Glutamatergic neuron (in vitro differentiated cells): ENCODE data around the gene KIAA1217. TPM values are rescaled to one million over a fixed set of nuclear protein-coding genes. Genes with fewer than 3 reads are reported as not detected.

Source experiments
- DNase-seq: peaks from one replicate; pipeline ENCODE4 v3.0.0; 2022
- H3K27ac Mint-ChIP-seq: one replicate; pipeline ENCODE4 v1.8.0; 2020; ENCODE audit warnings: mild to moderate bottlenecking, mixed read lengths, inconsistent platforms; ENCODE audit not compliant: unreplicated experiment
- H3K27me3 Mint-ChIP-seq: one replicate; pipeline ENCODE4 v1.8.0; 2020; ENCODE audit warnings: mild to moderate bottlenecking, moderate library complexity, mixed read lengths, inconsistent platforms; ENCODE audit not compliant: unreplicated experiment
- H3K36me3 Mint-ChIP-seq: one replicate; pipeline ENCODE4 v1.8.0; 2020; ENCODE audit warnings: mild to moderate bottlenecking, mixed read lengths, inconsistent platforms; ENCODE audit not compliant: unreplicated experiment
- H3K4me1 Mint-ChIP-seq: one replicate; pipeline ENCODE4 v1.8.0; 2020; ENCODE audit warnings: mild to moderate bottlenecking, low read depth, mixed read lengths, inconsistent platforms; ENCODE audit not compliant: unreplicated experiment
- H3K4me3 Mint-ChIP-seq: one replicate; pipeline ENCODE4 v1.8.0; 2020; ENCODE audit warnings: mild to moderate bottlenecking, mixed read lengths, inconsistent platforms; ENCODE audit not compliant: unreplicated experiment
- H3K9me3 Mint-ChIP-seq: one replicate; pipeline ENCODE4 v1.8.0; 2020; ENCODE audit warnings: mild to moderate bottlenecking, moderate library complexity, mixed read lengths, inconsistent platforms; ENCODE audit not compliant: unreplicated experiment
- total RNA-seq: library from RNA; stranded (reverse); fragmentation: NEBNext Ultra II Directional; extraction: Animal tissue kit (Norgen Biotek cat#: 25700); gene quantifications from one replicate; pipeline ENCODE4 v1.2.1, GENCODE V29; 2021; ENCODE audit not compliant: unreplicated experiment
- TF ChIP-seq, protein P1 (sequence below): fragments of 200-600 bp; sonication (generic); IDR thresholded peaks from one replicate; pipeline ENCODE4 v1.5.0; 2021; ENCODE audit not compliant: partially characterized antibody, unreplicated experiment

The KIAA1217 gene
- total RNA-seq, 1 donor from 2014 or later, result 4.4 TPM

DNA sequence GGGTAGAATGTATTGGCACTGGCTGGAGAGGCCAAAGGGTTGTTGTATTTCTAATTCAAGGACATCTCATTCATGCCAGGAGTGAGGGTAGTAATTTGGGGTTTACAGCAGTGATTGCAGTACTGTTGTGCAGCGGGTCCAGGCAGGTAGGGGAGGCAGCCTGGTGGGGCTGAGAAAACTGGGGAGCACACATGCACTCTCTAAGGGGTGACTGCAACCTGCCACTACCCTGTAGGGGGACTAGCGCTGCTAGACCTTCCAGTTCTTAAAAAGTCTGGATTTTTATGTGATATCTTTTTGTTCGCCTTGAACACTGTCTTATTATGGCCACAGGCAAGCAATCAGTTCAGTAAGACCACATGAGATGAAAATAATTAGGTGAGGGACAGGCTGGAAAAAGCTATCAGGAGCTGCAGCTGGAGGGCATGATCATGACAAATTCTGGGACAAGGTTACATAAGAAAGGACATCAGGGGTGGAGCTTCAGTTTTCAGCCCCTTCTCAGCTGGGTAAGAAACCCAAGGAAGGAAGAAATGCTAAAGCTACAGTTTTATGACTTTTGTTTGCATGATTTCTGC, 365.7 kb downstream of the KIAA1217 start:
- H3K27me3 Mint-ChIP-seq, result peaks cover 5% of the 10 kb centered on the region
- no peaks in the 10 kb centered on the region for H3K9me3 Mint-ChIP-seq
- no peak overlapping the region for H3K27ac Mint-ChIP-seq
- H3K36me3 Mint-ChIP-seq, result peaks cover 6% of the 10 kb centered on the region
- H3K4me3 Mint-ChIP-seq, result no peak overlapping the region
- TF ChIP-seq, protein P1, sequence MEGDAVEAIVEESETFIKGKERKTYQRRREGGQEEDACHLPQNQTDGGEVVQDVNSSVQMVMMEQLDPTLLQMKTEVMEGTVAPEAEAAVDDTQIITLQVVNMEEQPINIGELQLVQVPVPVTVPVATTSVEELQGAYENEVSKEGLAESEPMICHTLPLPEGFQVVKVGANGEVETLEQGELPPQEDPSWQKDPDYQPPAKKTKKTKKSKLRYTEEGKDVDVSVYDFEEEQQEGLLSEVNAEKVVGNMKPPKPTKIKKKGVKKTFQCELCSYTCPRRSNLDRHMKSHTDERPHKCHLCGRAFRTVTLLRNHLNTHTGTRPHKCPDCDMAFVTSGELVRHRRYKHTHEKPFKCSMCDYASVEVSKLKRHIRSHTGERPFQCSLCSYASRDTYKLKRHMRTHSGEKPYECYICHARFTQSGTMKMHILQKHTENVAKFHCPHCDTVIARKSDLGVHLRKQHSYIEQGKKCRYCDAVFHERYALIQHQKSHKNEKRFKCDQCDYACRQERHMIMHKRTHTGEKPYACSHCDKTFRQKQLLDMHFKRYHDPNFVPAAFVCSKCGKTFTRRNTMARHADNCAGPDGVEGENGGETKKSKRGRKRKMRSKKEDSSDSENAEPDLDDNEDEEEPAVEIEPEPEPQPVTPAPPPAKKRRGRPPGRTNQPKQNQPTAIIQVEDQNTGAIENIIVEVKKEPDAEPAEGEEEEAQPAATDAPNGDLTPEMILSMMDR, result no peak
- DNase-seq, result no peak
- peaks cover 4% of the 10 kb centered on the region for H3K4me1 Mint-ChIP-seq

DNA sequence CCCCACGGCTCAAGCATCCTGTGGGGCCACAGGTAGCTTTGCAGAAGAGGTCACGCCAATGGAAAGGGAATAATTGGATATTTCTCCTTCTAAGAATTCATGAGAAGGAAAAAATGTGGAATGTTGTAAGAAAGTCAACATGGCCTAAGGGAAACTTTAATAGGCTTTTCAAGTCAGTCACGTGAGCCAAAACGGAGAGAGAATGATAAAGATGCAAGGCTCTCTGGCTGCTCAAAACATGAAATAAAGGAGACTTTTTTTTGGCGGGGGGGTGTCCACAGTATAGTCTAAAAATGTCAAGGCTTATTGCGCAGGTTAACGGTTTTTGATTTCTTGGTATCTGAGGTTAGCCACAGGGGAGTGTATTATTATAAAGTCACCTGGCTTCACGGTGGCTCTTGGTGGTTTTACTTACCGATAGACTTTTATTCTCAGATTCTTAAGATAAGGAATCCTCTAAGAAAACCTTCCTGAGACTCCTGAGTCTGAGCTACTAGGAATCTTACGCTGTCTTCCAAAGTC, 366.6 kb downstream of the KIAA1217 start:
- DNase-seq, result no peak
- TF ChIP-seq, protein P1, result no peak
- Mint-ChIP-seq H3K4me3 (no peak overlapping the region), H3K9me3 (no peaks in the 10 kb centered on the region), H3K27ac (no peak overlapping the region), H3K4me1 (peaks cover 8% of the 10 kb centered on the region), H3K36me3 (peaks cover 6% of the 10 kb centered on the region), H3K27me3 (peaks cover 1% of the 10 kb centered on the region)

DNA sequence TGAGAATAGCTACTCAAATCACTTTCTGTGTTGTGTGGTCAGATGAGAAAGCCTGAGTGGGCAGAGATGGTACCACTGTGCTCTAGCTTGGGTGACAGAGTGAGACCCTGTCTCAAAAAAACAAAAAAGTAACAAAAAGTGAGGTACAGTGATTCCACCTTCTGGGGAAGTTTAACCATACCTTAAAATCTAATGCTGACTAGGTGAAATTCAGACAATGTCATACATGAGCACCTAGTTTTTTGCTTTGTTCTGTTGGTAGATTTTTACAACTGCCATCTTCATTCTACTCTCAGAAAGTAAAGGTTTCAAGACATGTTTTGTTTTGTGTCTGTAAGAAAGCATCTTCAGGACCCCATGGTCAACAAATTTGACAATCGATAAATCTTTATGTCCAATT, 370.5 kb downstream of the KIAA1217 start:
- no peak for DNase-seq
- Mint-ChIP-seq H3K9me3 (no peaks in the 10 kb centered on the region), H3K27me3 (no peaks in the 10 kb centered on the region), H3K4me1 (peaks cover 8% of the 10 kb centered on the region), H3K27ac (no peak overlapping the region), H3K4me3 (no peak overlapping the region), H3K36me3 (no peaks in the 10 kb centered on the region)
- TF ChIP-seq, protein P1, result no peak

DNA sequence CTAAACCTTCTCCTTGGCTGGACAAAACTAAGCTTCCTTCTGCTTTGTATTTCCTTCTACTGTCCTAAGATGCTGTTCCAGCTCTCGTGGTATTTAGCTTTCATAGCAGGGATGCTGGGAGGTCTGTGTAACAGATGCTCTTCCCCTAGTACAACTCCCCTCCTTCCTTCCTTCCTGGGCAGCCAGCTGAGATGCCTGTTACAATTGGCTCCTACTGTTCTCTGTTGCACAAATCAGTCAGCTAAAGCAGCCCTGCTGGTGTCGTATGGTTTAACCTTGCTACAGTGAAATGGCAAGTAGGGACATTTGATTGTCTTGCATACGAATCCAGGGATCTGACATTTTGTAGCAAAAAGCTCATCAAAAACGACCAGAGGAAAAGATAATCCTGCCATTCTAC, 371.0 kb downstream of the KIAA1217 start:
- Mint-ChIP-seq H3K27ac (peak overlapping the region; percentile 35), H3K9me3 (no peaks in the 10 kb centered on the region), H3K4me3 (no peak overlapping the region), H3K4me1 (peaks cover 8% of the 10 kb centered on the region), H3K27me3 (no peaks in the 10 kb centered on the region), H3K36me3 (no peaks in the 10 kb centered on the region)
- DNase-seq, result no peak
- TF ChIP-seq, protein P1, result no peak

DNA sequence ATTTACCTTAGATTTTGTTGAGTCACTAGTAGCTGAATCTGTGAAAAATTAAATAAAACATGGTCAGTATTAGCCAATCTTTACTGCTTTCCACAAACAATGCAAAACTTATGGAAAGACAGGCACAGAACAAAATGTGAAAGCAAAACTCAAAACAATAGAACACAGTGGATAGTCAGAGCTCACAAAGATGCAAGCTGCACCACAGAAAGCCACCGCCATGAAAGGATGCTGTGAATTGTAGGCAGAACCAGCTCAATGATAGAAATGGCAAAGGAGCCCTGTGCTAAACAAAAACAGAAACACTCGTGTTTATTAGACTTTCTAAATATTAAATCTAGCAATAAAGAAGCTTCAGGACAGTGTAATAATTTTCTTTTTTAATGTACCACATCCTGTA, 380.3 kb downstream of the KIAA1217 start:
- H3K4me1 Mint-ChIP-seq, result no peaks in the 10 kb centered on the region
- TF ChIP-seq, protein P1, result no peak
- H3K4me3 Mint-ChIP-seq, result no peak overlapping the region
- no peak overlapping the region for H3K27ac Mint-ChIP-seq
- H3K27me3 Mint-ChIP-seq, result peaks cover 5% of the 10 kb centered on the region
- no peaks in the 10 kb centered on the region for H3K9me3 Mint-ChIP-seq
- peaks cover 5% of the 10 kb centered on the region for H3K36me3 Mint-ChIP-seq
- DNase-seq, result no peak
